HepG2 (cell line): ENCODE measurements around the gene URGCP. TPM values are rescaled to one million over a fixed set of nuclear protein-coding genes. Genes with fewer than 3 reads are reported as not detected.

ENCODE experiments used
- EEA1 ChIP-seq: sonication (generic); formaldehyde crosslinking; IDR thresholded peaks from 2 replicates; pipeline ENCODE4 v1.5.1; 2020; ENCODE audit warnings: mild to moderate bottlenecking, missing genetic modification reagents, borderline replicate concordance
- ELF3 ChIP-seq: IDR thresholded peaks from 2 replicates; pipeline ENCODE4 v1.6.1; 2016; ENCODE audit warnings: missing genetic modification reagents, missing compliant biosample characterization
- ETS1 ChIP-seq: sonication (generic); formaldehyde crosslinking; IDR thresholded peaks from 2 replicates; pipeline ENCODE4 v1.4.0; 2020; ENCODE audit warnings: missing genetic modification reagents
- HOXA3 ChIP-seq: sonication (generic); formaldehyde crosslinking; IDR thresholded peaks from 2 replicates; pipeline ENCODE4 v1.5.0; 2020; ENCODE audit warnings: missing genetic modification reagents
- KDM5B ChIP-seq: sonication (generic); formaldehyde crosslinking; IDR thresholded peaks from 2 replicates; pipeline ENCODE4 v1.4.0; 2020; ENCODE audit warnings: missing genetic modification reagents, mild to moderate bottlenecking, borderline replicate concordance
- NFKB2 ChIP-seq: sonication (generic); formaldehyde crosslinking; IDR thresholded peaks from 2 replicates; pipeline ENCODE4 v1.4.0; 2020; ENCODE audit warnings: missing genetic modification reagents, borderline replicate concordance
- NFRKB ChIP-seq: fragments of 450-650 bp; IDR thresholded peaks from 2 replicates; pipeline ENCODE4 v1.6.1; 2017
- PCBP1 ChIP-seq: fragments of 200-400 bp; formaldehyde crosslinking; IDR thresholded peaks from 2 replicates; pipeline ENCODE4 v1.6.1; 2017; ENCODE audit warnings: mild to moderate bottlenecking, low read depth, low read length, borderline replicate concordance
- RERE ChIP-seq: IDR thresholded peaks from 2 replicates; pipeline ENCODE4 v1.6.1; 2016; ENCODE audit warnings: low read depth, missing genetic modification reagents, missing compliant biosample characterization
- SIN3B ChIP-seq: fragments of 150-350 bp; IDR thresholded peaks from 2 replicates; pipeline ENCODE4 v1.6.1; 2014; ENCODE audit warnings: low read length
- SP1 ChIP-seq, 2 experiments: fragments of 450-650 bp in 1 of 2; sonication (generic) in 1 of 2; formaldehyde crosslinking in 1 of 2; IDR thresholded peaks; 2 replicates each; pipeline versions ENCODE4 v1.4.0 to v1.6.1; 2016 to 2020; ENCODE audit warnings: missing genetic modification reagents in 1 of 2
- SP4 ChIP-seq: sonication (generic); formaldehyde crosslinking; IDR thresholded peaks from 2 replicates; pipeline ENCODE4 v1.8.1; 2023; ENCODE audit warnings: mild to moderate bottlenecking, missing genetic modification reagents
- THYN1 ChIP-seq: sonication (generic); formaldehyde crosslinking; IDR thresholded peaks from 2 replicates; pipeline ENCODE4 v1.8.1; 2023; ENCODE audit warnings: low read depth, mild to moderate bottlenecking, moderate library complexity, missing genetic modification reagents, borderline replicate concordance
- ZNF230 ChIP-seq: sonication (generic); formaldehyde crosslinking; IDR thresholded peaks from 2 replicates; pipeline ENCODE4 v1.4.0; 2020; ENCODE audit warnings: mild to moderate bottlenecking, missing genetic modification reagents
- ZNF543 ChIP-seq: sonication (generic); formaldehyde crosslinking; IDR thresholded peaks from 2 replicates; pipeline ENCODE4 v1.4.0; 2020; ENCODE audit warnings: mild to moderate bottlenecking, missing genetic modification reagents
- ZNF609 ChIP-seq: sonication (generic); formaldehyde crosslinking; IDR thresholded peaks from 2 replicates; pipeline ENCODE4 v1.4.0; 2020; ENCODE audit warnings: mild to moderate bottlenecking, missing genetic modification reagents, borderline replicate concordance
- ZNF678 ChIP-seq: sonication (generic); formaldehyde crosslinking; IDR thresholded peaks from 2 replicates; pipeline ENCODE4 v1.4.0; 2020; ENCODE audit warnings: mild to moderate bottlenecking, missing genetic modification reagents
- ZNF792 ChIP-seq: IDR thresholded peaks from 2 replicates; pipeline ENCODE4 v1.6.1; 2016
- ZSCAN12 ChIP-seq: sonication (generic); formaldehyde crosslinking; IDR thresholded peaks from 2 replicates; pipeline ENCODE4 v1.9.0; 2021; ENCODE audit warnings: mild to moderate bottlenecking, missing genetic modification reagents
- ZSCAN9 ChIP-seq: IDR thresholded peaks from 2 replicates; pipeline ENCODE4 v1.6.1; 2016; ENCODE audit warnings: borderline replicate concordance
- polyA plus RNA-seq, 8 experiments: library from polyadenylated mRNA; depleted of rRNA in 3 of 8; stranded (reverse) in 7 of 8; unstranded in 1 of 8; fragments of >200 nt; fragmentation: Illumina TruSeq in 4 of 8; extraction: Trizol in 4 of 8; gene quantifications; 2 replicates each; pipeline versions ENCODE4 v1.2.1 to v1.2.3, GENCODE V29; 2011 to 2016; ENCODE audit warnings: low read depth in 4 of 8, missing spikeins in 1 of 8, mixed read lengths in 1 of 8; ENCODE audit not compliant: insufficient read depth in 1 of 8
- total RNA-seq, 5 experiments: library from RNA; depleted of rRNA; stranded (reverse); fragments of >200 nt; fragmentation: Illumina TruSeq; extraction: Trizol; gene quantifications; 2 replicates each; pipeline ENCODE4 v1.2.3, GENCODE V29; 2016; ENCODE audit warnings: low read depth in 1 of 5

URGCP gene
- total and polyA plus RNA-seq, 2 of the 13 experiments (the other 11 are each of a cell fraction or from before 2014, with no cell fraction given): 22.3 to 25.8 TPM

DNA sequence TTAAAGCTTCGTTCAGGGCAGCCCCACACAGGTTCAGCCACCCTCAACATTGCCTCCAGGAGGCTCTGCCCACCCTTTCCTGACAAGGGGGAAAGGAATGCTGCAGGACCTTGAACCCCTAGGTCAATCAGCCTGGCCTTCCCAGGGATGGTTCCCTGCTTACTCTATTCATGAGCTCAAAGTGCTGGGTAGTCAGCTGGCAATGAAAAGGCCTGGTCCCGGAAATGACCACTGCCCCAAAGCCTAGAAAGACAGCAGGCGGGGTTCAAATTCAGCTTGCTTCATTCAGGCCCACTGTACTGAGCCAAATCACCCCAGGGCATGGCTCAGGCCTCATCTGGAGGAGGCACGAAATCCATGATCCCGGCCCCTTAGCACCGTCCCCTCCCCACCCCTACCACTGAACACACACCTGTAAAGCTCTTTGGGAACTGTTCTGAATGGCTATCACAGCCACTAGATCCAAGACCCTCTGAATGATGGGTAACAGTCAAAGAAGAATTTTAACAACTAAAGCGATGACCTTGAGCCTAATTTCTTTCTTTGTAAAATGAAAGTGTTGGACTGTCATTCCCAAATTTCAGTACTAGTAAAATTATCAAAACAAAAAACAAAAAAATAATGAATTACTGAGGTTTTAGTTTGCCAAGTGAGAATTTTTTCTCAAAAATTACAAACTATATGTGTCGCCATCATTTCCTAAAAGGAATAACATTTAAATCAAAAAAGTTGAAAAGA lies 1.0 kb downstream of the URGCP start (continued):
- TF ChIP-seq THYN1 (CRISPR knock-in tag) (no peak), KDM5B (CRISPR knock-in tag) (no peak), ZNF609 (peak; percentile 63; the same call in 1 of the 2 replicates), ZSCAN12 (no peak), SP4 (no peak), ZNF678 (no peak), EEA1 (CRISPR knock-in tag) (no peak), ZNF543 (no peak), HOXA3 (CRISPR knock-in tag) (peak; percentile 75), ZNF792 (CRISPR knock-in tag) (peak; percentile 64; the same call in 1 of the 2 replicates), SIN3B (no peak), ETS1 (CRISPR knock-in tag) (no peak), SP1 (IDR thresholded peaks at IDR 0.05) (no peak), SP1 (CRISPR knock-in tag; IDR thresholded peaks at IDR 0.05) (no peak), RERE (CRISPR knock-in tag) (no peak), ELF3 (CRISPR knock-in tag) (peak; percentile 98), PCBP1 (no peak), NFKB2 (CRISPR knock-in tag) (no peak), NFRKB (no peak), ZNF230 (CRISPR knock-in tag) (no peak), ZSCAN9 (CRISPR knock-in tag) (0 out of 2 replicates have a peak, but pooled peaks have one; percentile 52)
